GM21529 (cell line): ENCODE data around the gene USP6NL.

ENCODE experiments used
- ATAC-seq: cut with Tn5 transposase; IDR thresholded peaks from one replicate; pipeline ENCODE4 v1.9.1; 2021; ENCODE audit not compliant: unreplicated experiment

USP6NL gene

DNA sequence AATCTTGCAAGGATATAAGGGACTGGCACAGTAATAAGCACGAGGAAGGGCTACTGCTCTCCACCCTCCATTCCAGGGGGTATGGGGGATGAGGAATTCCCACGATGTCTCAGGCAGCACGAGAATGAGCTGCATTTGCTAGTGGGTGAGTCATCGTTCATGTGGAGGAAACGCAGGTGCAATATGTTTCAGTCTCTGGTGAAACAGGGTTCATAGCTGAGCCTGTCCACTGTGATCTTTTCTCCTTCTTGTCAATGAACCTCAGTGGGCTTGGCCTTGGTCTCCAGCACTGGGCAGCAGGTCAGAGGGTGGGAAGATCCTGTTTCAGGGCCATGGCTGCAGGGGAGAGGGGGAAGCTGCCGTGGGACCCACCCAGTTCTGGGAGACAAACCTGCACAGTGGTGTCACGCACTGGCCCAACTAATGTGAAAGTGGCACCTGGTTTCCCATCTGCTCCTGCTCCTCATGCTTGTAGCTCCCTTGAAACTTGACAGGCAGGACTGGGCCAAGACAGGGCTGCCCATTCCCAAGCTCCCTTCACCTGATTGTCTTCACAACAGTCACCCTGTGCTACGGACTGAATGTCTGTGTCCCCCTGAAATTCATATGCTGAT is 181.9 kb downstream of the USP6NL start:
- no peak for ATAC-seq

DNA sequence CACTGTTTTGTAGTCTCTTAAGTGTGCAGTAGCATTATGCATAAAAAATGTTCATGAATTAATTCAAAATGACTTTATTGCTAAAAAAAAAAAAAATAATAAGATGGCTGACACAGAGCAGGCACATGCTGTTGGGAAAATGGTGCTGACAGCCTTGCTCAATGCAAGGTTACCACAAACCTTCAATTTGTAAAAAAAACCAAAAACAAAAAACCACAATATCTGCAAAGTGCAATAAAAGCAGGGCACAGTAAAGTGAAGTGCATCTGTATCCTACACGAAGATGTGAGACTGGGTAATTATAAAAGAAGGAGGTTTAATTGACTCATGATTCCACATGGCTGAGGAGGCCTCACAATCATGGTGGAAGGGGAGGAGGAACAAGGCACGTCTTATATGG is 185.8 kb downstream of the USP6NL start:
- no peak for ATAC-seq

DNA sequence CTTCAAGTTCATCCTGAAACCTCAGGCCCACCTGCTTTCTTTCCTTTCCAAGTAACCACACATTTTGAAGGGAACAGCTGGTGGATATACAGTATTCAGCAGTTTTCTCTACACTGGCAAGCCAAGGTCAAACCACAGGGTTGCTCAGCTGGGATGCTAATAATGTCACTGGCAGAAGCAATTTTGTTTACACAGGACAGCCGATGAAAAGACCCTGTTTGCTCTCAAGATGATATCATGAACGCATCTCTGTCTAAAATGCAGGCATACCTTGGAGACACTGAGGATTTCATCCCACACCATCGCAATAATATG is 186.2 kb downstream of the USP6NL start:
- ATAC-seq = no peak

DNA sequence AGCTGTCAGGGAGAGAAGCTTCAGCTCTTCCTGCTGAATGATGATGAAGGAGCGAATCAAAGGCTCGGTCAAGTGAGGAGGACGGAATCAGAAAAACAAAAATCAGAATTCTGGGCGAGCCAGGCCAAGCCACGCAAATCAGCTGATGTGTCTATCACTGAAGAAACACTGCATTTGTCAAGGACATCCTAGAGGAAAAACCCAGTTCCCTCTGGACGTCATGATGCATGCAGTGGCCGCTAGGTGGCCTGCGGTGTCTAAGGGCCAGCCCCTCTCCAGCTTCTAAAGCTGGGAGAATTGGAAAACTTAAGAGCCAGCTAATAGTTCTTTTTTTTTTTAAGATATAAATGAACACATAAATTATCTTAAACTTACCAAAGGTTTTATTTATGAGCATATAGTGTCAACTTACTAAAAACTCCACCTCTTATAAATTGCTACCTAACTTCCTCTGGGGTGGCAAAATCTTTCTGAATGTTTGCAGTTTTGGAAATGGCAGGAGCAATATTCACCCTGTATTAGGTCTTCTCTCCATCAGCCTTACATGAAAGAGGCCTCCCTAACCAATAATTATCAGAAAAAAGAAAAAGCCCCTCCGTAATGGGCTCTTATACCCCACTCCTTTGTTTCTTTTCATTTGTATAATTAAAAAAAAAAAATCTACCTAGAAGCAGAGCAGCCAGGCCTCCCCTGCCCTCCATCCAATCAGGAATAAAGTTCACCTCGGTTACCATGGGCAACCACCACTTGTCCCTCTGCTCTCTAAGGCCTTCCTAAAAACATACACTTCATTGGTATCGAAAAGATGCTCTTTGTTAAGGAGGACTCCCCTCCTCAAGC is 186.8 kb downstream of the USP6NL start:
- no peak for ATAC-seq

DNA sequence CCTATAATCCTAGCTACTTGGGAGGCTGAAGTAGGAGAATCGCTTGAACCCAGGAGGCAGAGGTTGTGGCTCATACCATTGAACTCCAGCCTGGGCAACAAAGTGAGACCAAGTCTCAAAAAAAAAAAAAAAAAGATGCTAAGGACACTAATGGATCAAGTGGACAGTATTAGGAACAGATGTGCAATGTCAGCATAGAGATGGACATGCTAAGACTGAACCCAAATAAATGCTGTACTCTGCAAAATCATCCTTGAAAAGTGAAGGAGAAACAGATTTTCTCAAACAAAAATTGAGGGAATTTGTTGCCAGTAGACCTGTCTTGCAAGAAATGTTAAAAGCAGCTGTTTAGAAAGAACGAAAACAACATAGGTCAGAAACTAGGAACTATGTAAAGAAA is 194.5 kb downstream of the USP6NL start:
- no peak for ATAC-seq

DNA sequence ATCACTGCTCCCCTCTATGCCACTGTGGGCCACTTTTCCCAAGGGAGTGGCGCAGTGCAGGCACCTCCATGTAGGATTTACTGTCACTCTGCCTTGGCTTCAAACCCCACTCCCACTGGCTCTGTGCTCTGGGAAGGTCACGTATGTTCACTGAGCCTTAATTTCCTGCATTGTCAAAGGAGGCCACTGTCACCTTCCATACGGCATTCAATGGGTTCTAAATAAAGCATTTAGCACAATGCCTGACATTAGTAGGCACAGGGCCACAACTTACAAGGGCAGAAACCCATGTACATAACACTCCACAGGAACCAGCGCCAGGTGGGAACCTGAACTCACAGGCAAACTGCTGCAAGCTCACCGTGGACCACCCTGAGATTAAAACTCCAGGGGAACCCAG is 196.4 kb downstream of the USP6NL start:
- ATAC-seq = no peak

DNA sequence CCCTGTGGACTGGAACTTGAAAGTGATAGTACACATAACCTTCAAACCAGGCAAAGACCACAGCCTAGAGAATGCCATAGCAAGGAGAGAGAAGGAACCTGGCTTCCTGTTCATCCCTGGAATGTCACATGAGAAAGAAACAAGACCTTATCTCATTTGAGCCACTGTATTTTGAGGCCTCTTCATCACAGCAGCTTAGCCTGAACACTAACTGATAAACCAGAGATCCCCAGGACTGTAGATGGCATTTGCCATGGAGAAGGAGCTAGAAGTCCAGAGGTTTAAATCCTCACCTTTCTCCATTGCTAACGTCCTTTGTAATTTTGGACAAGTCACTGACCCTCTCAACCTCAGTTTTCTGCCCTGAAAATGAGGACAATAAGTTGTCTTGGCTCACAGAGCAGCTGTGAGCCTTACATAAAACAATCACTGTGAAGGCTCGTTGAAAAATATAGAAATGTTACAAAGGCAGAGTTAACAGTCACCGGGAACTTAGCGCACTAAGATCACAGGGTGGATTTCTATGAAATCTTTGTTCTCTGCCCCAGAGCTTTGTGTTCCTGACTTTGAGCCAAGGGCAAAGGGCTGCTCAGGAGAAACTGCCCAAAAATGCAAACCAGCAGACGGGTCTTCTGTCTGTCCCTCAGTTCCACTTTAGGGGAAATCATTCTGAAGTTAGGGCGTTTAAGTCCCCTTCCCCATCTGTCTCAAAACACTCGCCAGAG is 197.0 kb downstream of the USP6NL start:
- no peak for ATAC-seq

DNA sequence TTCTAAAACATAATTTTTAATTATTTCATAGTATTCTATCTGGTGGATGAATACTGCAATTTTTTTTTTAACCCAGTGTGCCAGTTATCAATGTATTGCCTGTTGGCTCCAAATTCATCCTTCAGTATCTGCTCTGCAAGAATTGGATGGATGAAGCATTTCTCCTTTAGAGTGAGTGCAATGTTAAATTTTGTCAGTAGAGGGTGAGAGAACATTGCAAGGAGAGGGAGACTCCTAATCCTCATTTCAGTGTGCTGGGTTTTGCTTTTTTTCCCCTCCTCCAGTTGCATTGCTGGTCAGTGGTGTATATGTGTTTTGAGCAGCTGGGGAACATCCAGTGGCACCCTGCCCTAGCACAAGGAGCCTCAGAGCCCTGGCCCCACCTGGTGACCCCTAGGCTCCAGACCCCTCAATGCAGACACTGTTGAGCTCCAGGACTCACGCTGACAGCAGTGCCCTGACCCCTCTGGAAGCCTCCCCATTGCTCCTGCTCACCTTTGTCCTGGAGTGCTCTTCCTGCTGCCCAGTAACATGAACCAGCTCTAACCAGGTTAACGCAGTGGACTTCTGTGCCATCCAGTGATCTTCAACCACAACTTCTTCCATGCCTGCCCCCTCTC is 199.4 kb downstream of the USP6NL start:
- no peak for ATAC-seq

DNA sequence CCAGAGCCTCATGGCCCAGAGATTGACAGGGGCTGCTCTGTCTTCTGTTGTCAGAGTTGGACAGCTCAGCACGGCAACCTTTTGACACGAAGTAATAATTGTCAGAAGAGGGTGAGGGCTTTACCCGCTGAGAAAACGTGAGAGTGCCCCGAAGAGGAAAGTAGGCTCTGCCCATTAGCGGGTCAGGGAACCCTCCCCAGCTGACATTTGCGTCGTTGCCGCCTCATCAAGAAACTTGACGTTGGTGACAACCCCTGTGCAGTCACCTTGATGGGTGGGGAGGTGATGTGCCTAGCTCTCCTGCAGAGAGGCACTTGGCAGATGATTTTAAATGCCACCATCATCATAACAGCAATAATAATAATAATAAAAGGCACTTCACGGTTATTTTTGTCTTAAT is 202.1 kb downstream of the USP6NL start:
- ATAC-seq = no peak

DNA sequence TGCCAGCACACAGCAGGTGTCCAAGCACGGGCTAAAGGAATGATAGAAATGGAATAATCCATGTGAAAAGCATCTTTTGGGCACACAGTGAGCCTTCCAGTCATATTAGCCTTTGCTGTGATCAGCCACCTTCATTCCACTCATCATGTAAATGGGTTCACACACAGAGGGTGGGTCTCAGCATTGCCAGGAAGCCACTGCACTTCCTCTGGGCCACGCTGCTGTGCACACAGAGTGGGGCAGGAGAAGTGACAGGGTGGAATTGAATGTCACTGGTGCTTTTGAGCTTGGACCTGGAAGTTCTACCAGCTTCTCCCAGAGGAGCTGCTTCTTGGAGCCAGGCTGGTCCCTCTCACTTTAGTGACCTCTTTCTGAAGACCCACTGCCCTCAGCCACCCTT is 203.5 kb downstream of the USP6NL start:
- no peak for ATAC-seq

DNA sequence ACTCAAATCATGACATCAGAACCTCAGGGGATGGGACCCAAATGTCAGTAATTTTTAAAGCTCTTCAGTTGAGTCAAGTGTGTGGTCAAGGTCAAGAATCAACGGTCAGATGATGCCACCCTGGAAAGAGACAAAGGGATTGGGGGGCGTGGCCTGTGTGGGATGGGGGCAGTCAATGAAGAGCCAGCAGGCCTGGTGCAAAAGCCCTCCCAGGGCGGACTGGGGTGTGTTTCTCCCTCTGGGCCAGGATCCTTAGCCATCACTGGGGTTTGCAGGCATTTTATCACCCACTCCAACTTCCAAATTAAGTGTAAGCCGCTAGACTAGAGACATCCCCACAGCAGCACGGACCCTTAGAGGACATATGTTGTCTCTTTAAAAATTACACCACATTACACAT is 204.7 kb downstream of the USP6NL start:
- no peak for ATAC-seq

DNA sequence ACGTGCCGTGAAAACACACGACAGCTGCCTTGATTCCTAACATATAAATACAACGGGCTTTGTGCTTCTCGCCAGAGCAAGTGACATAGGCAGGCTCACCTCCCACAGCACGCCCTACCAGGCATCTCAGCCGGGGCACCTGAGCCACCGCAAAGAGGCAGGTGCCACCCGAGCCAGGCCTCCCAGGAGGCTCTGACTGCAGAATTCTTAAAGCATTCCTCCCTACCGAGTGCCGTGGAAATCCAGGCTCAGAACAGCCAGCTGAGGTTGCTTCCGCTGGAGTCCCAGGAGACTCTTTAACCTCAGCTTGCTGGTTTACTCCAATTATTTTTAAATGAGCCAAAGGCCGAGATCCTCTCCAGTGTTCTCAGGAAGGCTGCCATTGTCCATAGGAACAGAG is 206.5 kb downstream of the USP6NL start:
- no peak for ATAC-seq
